NCI-H774 (cell line): ENCODE results near the gene PTPRA.
"Not testable (repeated sequence)": the region's sequence is repeated elsewhere in the genome, so short reads cannot be mapped to it uniquely, and the experiment has no call there.

ENCODE experiments used
- DNase-seq: peaks from one replicate; lab custom pipeline; 2025; lab: John Stamatoyannopoulos, UW

The PTPRA gene

DNA sequence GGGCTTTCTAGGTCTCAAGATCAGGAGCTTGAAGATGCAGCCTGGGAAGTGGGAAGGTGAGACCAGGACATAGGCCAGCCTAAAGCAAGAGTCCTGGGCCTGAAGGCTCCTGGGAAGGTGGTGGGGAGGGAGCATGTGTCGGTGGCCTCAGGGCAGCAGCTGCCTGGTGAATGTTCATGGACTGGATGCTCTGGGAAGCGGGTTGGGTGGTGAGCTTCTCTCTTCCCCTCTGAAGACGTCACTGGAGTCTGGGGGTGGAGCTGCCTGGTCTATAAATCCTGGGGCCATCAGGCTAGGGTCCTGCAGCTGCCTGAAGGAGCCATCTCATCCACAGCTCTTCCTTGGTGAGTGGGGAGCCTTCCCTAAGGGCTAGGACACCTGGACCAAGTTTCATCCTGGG, 170.0 kb downstream of the PTPRA start, which contains the start of gene GNRH2:
TSS of gene GNRH2 (plus strand) at position 301 of the 400 bp plus-strand sequence. CDS start 793 bp downstream, outside the sequence.
- DNase-seq: no peak

DNA sequence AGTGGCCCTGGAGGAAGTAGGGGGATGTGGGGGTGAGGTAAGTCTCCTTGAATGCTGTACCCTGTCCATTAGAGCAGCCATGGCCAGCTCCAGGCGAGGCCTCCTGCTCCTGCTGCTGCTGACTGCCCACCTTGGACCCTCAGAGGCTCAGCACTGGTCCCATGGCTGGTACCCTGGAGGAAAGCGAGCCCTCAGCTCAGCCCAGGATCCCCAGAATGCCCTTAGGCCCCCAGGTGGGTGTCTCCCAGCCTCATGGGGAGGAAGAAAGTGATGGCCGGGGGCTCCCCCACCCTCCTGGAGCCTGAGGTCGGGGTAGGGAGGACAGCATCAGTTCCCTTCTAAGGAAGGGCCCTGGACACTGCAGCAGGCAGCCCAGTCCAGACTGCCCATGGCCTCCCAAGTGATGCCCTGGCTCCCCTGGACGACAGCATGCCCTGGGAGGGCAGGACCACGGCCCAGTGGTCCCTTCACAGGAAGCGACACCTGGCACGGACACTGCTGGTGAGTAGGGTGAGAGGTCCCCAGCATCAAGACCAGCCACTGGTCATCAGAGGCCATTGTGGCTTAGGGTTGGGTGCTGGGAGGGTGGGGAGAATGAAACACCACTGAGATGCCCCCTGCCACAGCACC, 171.2 kb downstream of the PTPRA start:
- no peak for DNase-seq

DNA sequence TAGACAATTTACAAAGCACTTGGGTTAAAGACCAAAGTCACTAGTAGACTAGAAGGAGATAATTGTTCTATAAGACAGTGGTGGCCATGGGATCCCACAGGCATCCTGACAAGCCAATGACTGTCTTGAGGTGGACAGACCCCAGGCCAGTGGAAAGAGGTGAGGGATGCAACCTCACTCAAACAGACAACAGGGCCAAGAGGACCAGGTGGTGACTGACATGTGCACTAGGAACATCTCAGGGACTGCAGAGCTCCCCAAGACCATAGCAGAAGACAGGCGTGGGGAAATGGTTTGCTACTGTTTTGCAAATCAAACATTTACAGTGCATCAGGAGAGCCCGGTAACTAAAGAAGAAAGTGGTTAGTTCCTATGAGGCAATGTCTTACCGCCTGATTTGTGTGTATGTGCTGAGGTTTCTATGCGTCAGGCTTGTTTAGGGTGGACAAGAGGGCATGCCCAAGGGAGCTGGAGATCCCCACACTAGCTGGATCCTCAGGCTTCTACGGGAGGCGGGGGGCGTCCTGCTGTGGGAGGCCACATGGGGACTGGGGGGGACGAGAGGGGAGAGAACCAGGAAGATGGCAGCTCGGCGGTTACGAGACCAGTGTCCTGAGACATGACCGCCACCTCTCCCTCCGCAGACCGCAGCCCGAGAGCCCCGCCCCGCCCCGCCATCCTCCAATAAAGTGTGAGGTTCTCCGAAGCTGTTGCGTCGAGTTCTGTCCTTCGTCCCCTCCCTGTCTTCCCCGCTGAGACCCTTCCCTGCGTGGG, 171.9 kb downstream of the PTPRA start:
- no peak for DNase-seq

DNA sequence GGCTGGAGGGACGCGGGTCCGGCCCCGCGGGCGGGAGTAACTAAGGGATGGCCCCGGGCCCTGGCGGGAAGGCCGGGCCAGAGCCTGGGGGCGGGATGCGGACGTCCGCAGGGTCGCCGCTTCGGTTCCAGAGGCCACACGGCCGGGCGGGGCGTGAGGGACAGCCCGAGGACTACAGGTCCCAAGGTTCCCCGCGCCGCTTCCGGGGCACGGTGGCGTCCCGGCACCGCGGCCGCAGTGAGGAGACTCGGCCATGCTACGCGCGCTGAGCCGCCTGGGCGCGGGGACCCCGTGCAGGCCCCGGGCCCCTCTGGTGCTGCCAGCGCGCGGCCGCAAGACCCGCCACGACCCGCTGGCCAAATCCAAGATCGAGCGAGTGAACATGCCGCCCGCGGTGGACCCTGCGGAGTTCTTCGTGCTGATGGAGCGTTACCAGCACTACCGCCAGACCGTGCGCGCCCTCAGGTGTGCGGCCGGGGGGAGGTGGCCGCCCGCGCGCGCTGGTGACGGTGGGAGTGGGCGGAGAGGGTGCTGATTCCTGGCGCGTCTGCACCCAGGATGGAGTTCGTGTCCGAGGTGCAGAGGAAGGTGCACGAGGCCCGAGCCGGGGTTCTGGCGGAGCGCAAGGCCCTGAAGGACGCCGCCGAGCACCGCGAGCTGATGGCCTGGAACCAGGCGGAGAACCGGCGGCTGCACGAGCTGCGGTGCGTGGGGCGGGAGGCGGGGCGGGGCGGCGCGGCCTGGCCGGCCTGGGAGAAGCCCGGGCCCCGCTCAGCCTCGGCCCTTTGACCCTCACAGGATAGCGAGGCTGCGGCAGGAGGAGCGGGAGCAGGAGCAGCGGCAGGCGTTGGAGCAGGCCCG, 172.8 kb downstream of the PTPRA start, which contains the start of gene MRPS26:
TSS of gene MRPS26 (plus strand) at position 237 of the 861 bp plus-strand sequence. CDS start at position 254, 17 bp downstream.
- DNase-seq: peak; percentile 90

DNA sequence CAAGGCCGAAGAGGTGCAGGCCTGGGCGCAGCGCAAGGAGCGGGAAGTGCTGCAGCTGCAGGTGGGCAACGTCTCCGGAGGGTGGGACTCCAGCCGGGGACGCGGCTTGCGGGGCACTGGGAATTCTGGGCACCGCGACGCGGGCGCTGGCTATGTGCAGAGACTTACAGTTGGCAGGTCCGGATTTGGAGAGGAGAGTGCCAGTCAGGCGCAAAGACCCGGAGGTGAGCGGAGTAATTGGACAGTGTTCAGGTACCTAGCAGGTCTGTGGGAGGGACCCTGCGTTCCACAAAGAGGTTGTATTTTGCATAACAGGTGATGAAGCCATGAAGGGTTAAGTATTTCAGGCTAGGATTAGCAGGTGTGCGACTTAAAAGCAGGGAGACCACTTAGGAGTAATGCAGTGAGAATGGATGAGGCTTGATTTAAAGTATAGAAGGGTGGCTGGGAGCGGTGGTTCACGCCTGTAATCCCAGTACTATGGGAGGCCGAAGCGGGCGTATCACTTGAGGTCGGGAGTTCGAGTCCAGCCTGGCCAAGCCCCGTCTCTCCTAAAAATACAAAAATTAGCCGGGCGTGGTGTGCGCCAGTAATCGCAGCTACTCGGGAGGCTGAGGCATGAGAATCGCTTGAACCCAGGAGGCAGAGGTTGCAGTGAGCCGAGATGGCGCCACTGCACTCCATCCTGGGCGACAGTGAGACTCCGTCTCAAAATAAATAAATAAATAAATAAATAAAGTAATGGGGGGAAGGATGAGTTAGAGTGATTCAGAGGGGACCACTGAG, 173.6 kb downstream of the PTPRA start:
- DNase-seq: peak; percentile 36

DNA sequence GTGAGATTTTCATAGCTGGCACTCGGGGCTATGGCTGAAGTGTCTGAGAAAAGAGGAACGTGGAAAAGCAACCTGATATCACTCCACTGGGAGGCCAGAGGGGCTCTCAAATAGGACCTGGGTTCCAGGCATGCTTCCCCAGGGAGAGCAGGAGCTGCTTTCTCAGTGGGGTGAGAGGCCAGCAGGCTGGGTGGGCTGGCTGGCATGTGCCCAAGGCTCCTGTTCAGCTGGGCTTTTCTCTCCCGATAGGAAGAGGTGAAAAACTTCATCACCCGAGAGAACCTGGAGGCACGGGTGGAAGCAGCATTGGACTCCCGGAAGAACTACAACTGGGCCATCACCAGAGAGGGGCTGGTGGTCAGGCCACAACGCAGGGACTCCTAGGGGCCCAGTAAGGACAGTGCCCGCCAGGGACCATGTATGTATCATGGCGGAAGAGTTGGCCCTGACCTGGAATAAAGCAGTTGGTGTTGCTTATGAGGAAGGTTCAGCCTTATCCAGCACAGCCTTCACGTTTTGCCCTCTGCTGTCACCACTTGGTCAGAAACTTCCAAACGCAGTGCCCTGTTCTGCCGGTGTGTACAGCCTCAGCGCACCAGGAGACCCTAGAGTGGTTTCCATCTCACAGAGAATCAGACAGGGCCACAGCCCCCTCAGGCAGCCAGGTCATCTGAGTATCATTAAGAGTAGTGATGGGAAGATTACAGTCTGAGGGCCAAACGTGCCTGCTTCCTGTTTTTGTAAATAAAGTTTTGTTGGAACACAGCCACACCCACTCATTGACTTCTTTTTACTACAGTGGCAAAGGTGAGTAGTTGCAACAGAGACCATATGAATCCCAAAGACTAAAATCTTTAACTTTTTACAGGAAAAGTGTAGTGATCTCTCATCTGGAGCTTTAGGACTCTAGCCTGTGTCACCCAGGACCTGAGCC, 174.5 kb downstream of the PTPRA start:
- no peak for DNase-seq

DNA sequence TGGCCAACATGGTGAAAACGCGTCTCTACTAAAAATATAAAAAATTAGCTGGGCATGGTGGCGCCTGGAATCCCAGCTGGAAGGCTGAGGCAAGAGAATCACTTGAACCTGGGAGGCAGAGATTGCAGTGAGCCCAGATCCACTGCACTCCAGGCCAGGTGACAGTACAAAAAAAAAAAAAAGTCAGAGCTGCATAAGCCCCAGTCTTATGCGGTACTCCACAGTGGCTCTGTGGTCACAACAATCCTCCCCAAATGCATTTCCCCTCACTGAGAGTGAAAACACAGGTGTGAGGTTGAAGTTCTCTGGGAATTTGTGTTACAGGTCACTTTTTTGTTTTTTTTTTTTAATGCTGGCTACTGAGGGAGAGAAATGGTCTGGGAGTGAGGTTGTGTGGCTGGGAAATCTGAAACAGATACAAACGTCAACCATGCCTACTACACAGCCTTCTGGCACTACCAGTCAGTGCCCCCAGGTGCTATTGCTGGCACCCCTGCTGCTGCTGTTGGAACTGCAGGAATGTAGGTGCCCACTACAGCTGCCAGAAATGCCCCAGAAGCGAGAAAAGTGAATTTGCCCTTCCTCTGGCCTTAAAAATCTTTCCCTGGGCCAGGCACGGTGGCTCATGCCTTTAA, 178.2 kb downstream of the PTPRA start:
- no peak for DNase-seq

DNA sequence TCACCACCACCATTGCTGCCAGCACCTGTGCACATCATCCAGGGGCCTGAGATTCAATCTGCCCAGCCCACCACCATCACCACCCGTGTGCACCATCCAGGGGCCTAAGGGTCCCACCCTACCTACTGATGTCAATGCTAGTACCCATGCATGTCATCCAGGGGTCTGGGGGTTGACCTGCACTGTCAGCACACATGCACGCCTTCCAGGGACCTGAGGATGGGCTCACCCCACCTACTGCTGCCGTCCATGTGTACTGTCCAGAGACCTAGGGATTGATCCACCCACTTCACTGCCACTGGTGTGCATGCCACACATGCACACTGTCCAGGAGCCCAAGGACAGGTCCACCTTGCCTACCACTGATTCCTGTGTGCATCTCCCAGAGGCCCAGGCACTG, 186.2 kb downstream of the PTPRA start:
- no peak for DNase-seq

DNA sequence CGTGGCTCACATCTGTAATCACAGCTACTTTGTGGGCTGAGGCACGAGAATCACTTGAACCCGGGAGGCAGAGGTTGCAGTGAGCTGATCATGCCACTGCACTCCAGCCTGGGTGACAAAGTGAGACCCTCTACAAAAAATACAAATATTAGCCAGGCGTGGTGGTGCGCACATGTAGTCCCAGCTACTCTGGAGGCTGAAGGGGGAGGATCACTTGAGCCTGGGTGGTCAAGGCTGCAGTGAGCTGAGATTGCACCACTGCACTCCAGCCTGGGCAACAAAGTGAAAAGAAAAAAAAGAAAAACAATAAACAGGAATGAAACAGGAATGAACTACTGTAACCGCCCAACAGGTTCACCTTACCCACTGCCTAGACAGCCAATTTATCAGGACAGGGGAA, 190.8 kb downstream of the PTPRA start:
- DNase-seq: not testable (repeated sequence)

DNA sequence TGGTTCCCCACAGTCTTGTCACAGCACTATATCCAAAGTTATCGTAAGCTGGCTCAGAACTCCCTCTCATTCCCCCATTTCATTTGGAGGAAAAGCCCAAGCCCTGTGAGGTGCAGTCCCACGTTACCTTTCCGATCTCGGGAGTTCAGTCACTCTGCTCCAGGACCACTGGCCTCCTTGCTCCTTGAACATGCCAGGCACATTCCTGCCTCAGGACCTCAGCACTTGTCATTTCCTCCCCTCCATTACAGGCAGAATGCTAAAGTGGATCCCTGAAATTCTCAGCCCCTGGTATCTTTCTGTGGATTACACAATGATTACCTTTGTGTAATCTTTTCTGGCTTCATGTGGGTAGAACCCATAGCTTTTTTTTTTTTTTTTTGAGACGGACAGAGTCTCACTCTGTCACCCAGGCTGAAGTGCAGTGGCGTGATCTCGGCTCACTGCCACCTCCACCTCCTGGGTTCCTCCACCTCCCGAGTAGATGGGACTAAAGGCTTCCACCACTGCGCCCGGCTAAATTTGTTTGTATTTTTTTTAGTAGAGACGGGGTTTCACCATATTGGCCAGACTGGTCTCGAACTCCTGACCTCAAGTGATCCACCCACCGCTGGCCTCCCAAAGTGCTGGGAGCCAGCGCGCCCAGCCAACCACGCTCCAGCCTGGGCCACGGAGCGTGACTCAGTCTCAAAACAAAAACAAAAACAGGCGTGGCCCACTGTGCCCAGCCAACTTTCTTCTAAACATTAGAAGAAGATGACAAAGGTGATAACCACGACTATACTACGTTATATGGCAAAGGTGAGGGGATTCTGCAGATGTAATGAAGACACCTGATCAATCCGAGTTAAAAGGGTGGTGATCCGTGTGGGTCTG, 194.1 kb downstream of the PTPRA start:
- no peak for DNase-seq

DNA sequence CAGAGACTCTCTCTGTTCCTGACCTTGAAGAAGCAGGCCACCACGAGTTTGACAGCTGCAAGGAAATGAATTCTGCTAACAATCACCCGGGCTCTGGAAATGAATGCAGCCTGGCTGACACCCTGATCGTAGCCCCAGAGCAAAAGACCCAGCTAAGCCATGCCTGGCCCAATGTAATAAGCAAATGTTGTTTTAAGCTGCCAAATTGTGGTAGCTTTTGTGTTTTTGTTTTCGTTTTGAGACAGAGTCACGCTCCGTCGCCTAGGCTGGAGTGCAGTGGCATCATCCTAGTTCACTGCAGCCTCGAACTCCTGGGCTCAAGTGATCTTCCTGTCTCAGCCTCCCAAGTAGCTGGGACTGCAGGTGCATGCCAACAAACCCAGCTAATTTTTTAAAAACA, 194.8 kb downstream of the PTPRA start:
- DNase-seq: no peak

DNA sequence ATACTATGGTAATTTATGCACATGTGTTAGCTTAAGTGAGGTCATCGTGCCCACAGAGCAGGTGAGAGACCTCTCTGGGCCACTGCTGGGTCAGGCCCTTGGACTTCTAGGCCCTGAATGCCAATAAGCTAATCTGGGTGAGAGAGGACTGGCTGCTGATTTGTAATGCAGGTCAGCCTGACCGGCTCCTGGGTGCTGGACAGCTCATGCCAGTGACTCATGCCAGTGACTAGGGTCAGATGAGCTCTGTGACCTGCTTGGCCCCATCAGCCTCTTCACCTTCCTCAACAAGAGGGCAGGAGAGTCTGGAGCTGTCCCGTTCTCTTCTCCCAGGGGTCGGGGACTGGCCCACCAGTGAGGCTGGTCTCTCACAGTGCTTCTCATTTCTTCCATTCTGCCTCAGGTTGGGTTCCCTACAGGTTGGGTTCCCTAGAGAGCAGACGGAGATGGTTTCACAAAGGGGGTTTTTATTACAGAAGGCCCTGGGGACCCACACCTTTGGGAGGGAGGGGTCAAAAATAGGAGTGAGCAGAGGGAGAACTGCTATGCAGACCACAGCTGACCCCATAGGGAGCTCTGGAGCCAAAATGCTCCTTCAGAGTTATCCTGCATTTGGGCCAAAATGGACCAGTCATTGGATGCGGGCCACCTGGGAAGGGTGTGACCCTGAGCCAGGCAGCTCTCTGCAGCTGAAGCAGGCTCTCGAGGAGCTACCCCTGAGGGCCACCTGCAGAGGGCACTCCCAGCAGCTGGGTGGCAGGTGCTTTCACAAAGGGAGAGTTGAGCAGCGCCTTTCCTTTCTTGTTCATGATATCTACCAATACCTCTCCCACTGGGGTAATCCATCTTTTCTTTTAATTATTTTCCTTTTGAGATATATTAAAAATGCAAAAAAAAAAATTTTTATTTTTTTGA, 196.0 kb downstream of the PTPRA start:
- peak; percentile 28 for DNase-seq

DNA sequence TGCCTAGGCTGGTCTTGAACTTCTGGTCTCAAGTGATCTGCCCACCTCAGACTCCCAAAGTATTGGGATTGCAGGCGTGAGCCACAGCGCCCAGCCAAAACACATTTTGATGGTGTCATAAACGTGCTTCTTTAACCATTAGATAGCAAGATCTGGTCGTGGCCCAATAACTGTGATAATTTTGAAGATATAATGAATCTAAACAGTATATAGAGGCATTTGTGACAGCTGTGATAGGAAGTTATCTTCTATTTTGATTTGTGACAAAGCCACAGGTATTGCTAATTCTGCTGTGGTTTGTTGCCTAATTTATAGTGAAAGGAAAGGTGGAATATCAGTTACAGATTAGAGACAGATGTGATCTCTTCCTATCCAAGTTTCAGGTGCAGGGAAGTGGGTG, 197.4 kb downstream of the PTPRA start:
- DNase-seq: no peak

DNA sequence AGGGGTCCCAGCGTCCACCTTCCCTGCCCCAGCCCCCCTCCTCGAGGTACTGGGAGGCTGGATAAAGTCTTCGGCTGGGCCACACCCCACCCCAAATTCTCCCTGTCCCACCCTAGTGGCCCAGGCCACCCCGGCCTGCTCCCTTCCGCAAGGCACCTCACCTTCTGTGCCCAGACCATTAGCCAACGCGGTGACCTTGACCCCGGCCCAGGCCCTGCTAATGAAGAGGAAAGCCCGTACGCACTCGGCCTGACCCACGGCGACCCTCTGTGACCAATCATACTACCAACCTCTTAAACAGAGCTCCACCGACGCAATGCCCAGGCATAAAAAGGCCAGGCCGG, 198.0 kb downstream of the PTPRA start:
- no peak for DNase-seq

DNA sequence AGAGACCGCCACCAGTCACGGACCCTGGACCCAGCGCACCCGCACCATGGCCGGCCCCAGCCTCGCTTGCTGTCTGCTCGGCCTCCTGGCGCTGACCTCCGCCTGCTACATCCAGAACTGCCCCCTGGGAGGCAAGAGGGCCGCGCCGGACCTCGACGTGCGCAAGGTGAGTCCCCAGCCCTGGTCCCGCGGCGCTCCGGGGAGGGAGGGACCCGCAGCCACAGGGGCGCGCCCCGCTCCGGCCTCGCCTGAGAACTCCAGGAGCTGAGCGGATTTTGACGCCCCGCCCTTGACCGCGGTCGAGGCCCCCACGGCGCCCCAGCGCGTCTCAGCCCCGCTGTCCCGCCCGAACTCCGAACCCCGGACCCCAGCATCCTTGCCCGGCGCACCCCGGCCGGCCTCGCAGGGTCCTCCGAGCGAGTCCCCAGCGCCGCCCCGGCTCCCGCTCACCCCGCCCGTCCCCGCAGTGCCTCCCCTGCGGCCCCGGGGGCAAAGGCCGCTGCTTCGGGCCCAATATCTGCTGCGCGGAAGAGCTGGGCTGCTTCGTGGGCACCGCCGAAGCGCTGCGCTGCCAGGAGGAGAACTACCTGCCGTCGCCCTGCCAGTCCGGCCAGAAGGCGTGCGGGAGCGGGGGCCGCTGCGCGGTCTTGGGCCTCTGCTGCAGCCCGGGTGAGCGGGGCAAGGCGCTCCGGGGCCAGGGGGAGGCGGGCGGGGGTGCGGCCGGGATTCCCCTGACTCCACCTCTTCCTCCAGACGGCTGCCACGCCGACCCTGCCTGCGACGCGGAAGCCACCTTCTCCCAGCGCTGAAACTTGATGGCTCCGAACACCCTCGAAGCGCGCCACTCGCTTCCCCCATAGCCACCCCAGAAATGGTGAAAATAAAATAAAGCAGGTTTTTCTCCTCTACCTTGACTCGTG, 198.6 kb downstream of the PTPRA start, which contains the start of gene OXT:
TSS of gene OXT (plus strand) at position 11 of the 920 bp plus-strand sequence. CDS start at position 47, 36 bp downstream.
- no peak for DNase-seq

DNA sequence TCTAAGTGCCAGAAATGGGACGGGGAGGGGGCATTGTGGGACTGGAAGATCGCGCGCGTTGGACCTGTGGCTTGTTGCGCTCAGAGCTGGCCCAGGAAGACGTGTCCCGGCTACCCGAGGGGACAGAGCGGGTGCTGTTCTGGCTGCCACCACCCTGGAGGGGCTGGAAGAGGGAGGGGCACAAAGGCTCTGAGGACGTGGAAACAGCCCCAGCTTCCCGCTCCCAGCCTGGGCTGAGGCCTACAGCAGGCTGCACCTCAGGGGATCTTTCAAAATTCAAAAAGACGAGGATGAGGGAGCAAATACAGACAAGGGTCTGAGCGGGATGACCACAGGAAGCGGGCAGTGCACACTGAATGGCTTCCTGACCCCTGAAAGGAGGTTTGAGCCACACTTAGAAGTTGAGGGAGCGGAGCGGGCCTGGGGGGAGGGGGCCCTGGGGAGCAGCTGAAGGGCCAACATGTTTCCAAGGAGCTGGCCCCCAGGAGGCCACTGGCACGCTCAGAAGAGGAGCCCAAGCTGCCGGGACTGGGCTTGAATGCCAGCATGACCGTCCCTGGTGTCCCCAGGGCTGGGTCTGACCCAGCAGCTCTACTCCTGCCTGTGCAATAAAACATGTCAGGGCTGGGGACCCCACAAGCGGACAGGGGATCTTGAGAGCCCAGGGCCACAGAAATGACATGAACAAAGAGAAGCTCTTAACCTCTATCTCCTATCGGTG, 199.4 kb downstream of the PTPRA start:
- no peak for DNase-seq
